ENCODE data around the gene MAGI1. TPM values are rescaled to one million over a fixed set of nuclear protein-coding genes. Genes with fewer than 3 reads are reported as not detected.

MAGI1 gene
- total RNA-seq, 5 donors from 2014 or later (not counting 1 experiment from before 2014, with no cell fraction given) = 0.23 to 0.63 (median 0.29) TPM

- H3K27ac ChIP-seq (ENCODE audit: low read length) = no peak overlapping the region
- ChIA-PET POLR2A (no interaction called here), CTCF (no interaction called here)
- Mint-ChIP-seq H3K27ac (no peak overlapping the region), H3K36me3 (no peaks in the 10 kb centered on the region), H3K9me3 (peaks cover 0 to 5% (median 3%) of the 10 kb centered on the region in 3 donors), H3K4me3 (no peak overlapping the region), H3K27me3 (no peaks in the 10 kb centered on the region), H3K4me1 (no peaks in the 10 kb centered on the region)
- no peak for ATAC-seq (replicated peaks in 1 of 4)
- H3K27me3 ChIP-seq (replicated peaks in 1 of 2; ENCODE audit: control insufficient read depth in 2 of 2, extremely low read depth in 1 of 2, insufficient read depth in 2 of 2, low read length in 1 of 2) = no peaks in the 10 kb centered on the region
- 0% methylated on average over 2 of the region's 11 CpGs for WGBS (ENCODE audit: insufficient coverage)
- no peak overlapping the region for H3K4me3 ChIP-seq (ENCODE audit: control insufficient read depth in 1 of 2, extremely low read depth in 1 of 2, low read length in 1 of 2)
- no peaks in the 10 kb centered on the region for H3K36me3 ChIP-seq (ENCODE audit: control insufficient read depth in 2 of 2, extremely low read depth in 1 of 2, insufficient read depth in 1 of 2, low read length in 1 of 2)
- H3K4me1 ChIP-seq (ENCODE audit: control insufficient read depth in 1 of 2, extremely low read depth in 1 of 2, insufficient read depth in 2 of 2, low read length in 2 of 2) = no peaks in the 10 kb centered on the region
- DNase-seq = peak in 1 of 35 experiments; percentile 1
- no peaks in the 10 kb centered on the region for H3K9me3 ChIP-seq
These were observed 365.6 kb downstream of the MAGI1 start for GRCh38 chr3:65672871-65673815.

GRCh38 chr3:65672061-65672460 lies 366.7 kb downstream of the MAGI1 start:
- Mint-ChIP-seq H3K4me3 (no peak overlapping the region), H3K9me3 (peaks cover 0 to 5% (median 5%) of the 10 kb centered on the region in 3 donors), H3K36me3 (no peaks in the 10 kb centered on the region), H3K27ac (no peak overlapping the region), H3K27me3 (no peaks in the 10 kb centered on the region), H3K4me1 (no peaks in the 10 kb centered on the region)
- no peaks in the 10 kb centered on the region for H3K36me3 ChIP-seq (ENCODE audit: control insufficient read depth in 2 of 2, extremely low read depth in 1 of 2, insufficient read depth in 1 of 2, low read length in 1 of 2)
- DNase-seq = no peak
- H3K9me3 ChIP-seq = no peaks in the 10 kb centered on the region
- H3K27ac ChIP-seq (ENCODE audit: low read length) = no peak overlapping the region
- H3K4me1 ChIP-seq (ENCODE audit: control insufficient read depth in 1 of 2, extremely low read depth in 1 of 2, insufficient read depth in 2 of 2, low read length in 2 of 2) = no peaks in the 10 kb centered on the region
- no peak for ATAC-seq (replicated peaks in 1 of 4)
- H3K27me3 ChIP-seq (replicated peaks in 1 of 2; ENCODE audit: control insufficient read depth in 2 of 2, extremely low read depth in 1 of 2, insufficient read depth in 2 of 2, low read length in 1 of 2) = no peaks in the 10 kb centered on the region
- no CpG with 5 or more reads among the region's 1 CpG for WGBS (ENCODE audit: insufficient coverage)
- ChIA-PET CTCF (no interaction called here), POLR2A (no interaction called here)
- no peak overlapping the region for H3K4me3 ChIP-seq (ENCODE audit: control insufficient read depth in 1 of 2, extremely low read depth in 1 of 2, low read length in 1 of 2)

- Mint-ChIP-seq H3K27me3 (no peaks in the 10 kb centered on the region), H3K4me3 (no peak overlapping the region), H3K9me3 (peaks cover 0 to 6% (median 0%) of the 10 kb centered on the region in 3 donors), H3K36me3 (no peaks in the 10 kb centered on the region), H3K27ac (no peak overlapping the region), H3K4me1 (no peaks in the 10 kb centered on the region)
- Histone ChIP-seq H3K36me3 (ENCODE audit: control insufficient read depth in 2 of 2, extremely low read depth in 1 of 2, insufficient read depth in 1 of 2, low read length in 1 of 2) (no peaks in the 10 kb centered on the region), H3K4me3 (ENCODE audit: control insufficient read depth in 1 of 2, extremely low read depth in 1 of 2, low read length in 1 of 2) (no peak overlapping the region), H3K27ac (ENCODE audit: low read length) (no peak overlapping the region), H3K27me3 (replicated peaks in 1 of 2; ENCODE audit: control insufficient read depth in 2 of 2, extremely low read depth in 1 of 2, insufficient read depth in 2 of 2, low read length in 1 of 2) (no peaks in the 10 kb centered on the region), H3K4me1 (ENCODE audit: control insufficient read depth in 1 of 2, extremely low read depth in 1 of 2, insufficient read depth in 2 of 2, low read length in 2 of 2) (no peaks in the 10 kb centered on the region), H3K9me3 (no peaks in the 10 kb centered on the region)
- POLR2A ChIA-PET = no interaction called here
- DNase-seq (no peak), ATAC-seq (replicated peaks in 1 of 4) (no peak)
- CTCF ChIA-PET = interaction anchor here in 1 of 2 donors (0.8 kb wide), 1 partner anchor 11 kb away, joined by 3 read pairs; no protein-coding TSS in a partner anchor
- WGBS (ENCODE audit: insufficient coverage) = 100% methylated on average over 1 of the region's 3 CpGs
These were observed 367.7 kb downstream of the MAGI1 start for GRCh38 chr3:65671004-65671403.

GRCh38 chr3:65669163-65669875 lies 369.4 kb downstream of the MAGI1 start:
- H3K4me3 ChIP-seq (ENCODE audit: control insufficient read depth in 1 of 2, extremely low read depth in 1 of 2, low read length in 1 of 2) = no peak overlapping the region
- Mint-ChIP-seq H3K4me1 (no peaks in the 10 kb centered on the region), H3K9me3 (peaks cover 0 to 6% (median 0%) of the 10 kb centered on the region in 3 donors), H3K4me3 (no peak overlapping the region), H3K36me3 (no peaks in the 10 kb centered on the region), H3K27ac (no peak overlapping the region), H3K27me3 (no peaks in the 10 kb centered on the region)
- ATAC-seq (replicated peaks in 1 of 4) (no peak), DNase-seq (no peak)
- no peaks in the 10 kb centered on the region for H3K4me1 ChIP-seq (ENCODE audit: control insufficient read depth in 1 of 2, extremely low read depth in 1 of 2, insufficient read depth in 2 of 2, low read length in 2 of 2)
- no peaks in the 10 kb centered on the region for H3K36me3 ChIP-seq (ENCODE audit: control insufficient read depth in 2 of 2, extremely low read depth in 1 of 2, insufficient read depth in 1 of 2, low read length in 1 of 2)
- WGBS (ENCODE audit: insufficient coverage) = 63% methylated on average over 2 of the region's 5 CpGs
- POLR2A ChIA-PET = no interaction called here
- H3K27ac ChIP-seq (ENCODE audit: low read length) = no peak overlapping the region
- no peaks in the 10 kb centered on the region for H3K9me3 ChIP-seq
- CTCF ChIA-PET = no interaction called here
- H3K27me3 ChIP-seq (replicated peaks in 1 of 2; ENCODE audit: control insufficient read depth in 2 of 2, extremely low read depth in 1 of 2, insufficient read depth in 2 of 2, low read length in 1 of 2) = no peaks in the 10 kb centered on the region

- H3K36me3 Mint-ChIP-seq = no peaks in the 10 kb centered on the region
- no peaks in the 10 kb centered on the region for H3K27me3 Mint-ChIP-seq
- no peaks in the 10 kb centered on the region for H3K9me3 ChIP-seq
- no peak overlapping the region for H3K4me3 ChIP-seq (ENCODE audit: control insufficient read depth in 1 of 2, extremely low read depth in 1 of 2, low read length in 1 of 2)
- DNase-seq (no peak), ATAC-seq (replicated peaks in 1 of 4) (no peak)
- H3K27ac Mint-ChIP-seq = no peak overlapping the region
- H3K27me3 ChIP-seq (replicated peaks in 1 of 2; ENCODE audit: control insufficient read depth in 2 of 2, extremely low read depth in 1 of 2, insufficient read depth in 2 of 2, low read length in 1 of 2) = no peaks in the 10 kb centered on the region
- H3K4me1 Mint-ChIP-seq = no peaks in the 10 kb centered on the region
- ChIA-PET CTCF (no interaction called here), POLR2A (no interaction called here)
- no CpG with 5 or more reads among the region's 4 CpGs for WGBS (ENCODE audit: insufficient coverage)
- no peaks in the 10 kb centered on the region for H3K36me3 ChIP-seq (ENCODE audit: control insufficient read depth in 2 of 2, extremely low read depth in 1 of 2, insufficient read depth in 1 of 2, low read length in 1 of 2)
- H3K4me1 ChIP-seq (ENCODE audit: control insufficient read depth in 1 of 2, extremely low read depth in 1 of 2, insufficient read depth in 2 of 2, low read length in 2 of 2) = no peaks in the 10 kb centered on the region
- H3K27ac ChIP-seq (ENCODE audit: low read length) = no peak overlapping the region
- H3K9me3 Mint-ChIP-seq = peaks cover 0 to 6% (median 0%) of the 10 kb centered on the region in 3 donors
- H3K4me3 Mint-ChIP-seq = no peak overlapping the region
These were observed 370.8 kb downstream of the MAGI1 start for GRCh38 chr3:65667963-65668362.

- Histone ChIP-seq H3K4me1 (ENCODE audit: control insufficient read depth in 1 of 2, extremely low read depth in 1 of 2, insufficient read depth in 2 of 2, low read length in 2 of 2) (no peaks in the 10 kb centered on the region), H3K4me3 (ENCODE audit: control insufficient read depth in 1 of 2, extremely low read depth in 1 of 2, low read length in 1 of 2) (no peak overlapping the region), H3K27me3 (replicated peaks in 1 of 2; ENCODE audit: control insufficient read depth in 2 of 2, extremely low read depth in 1 of 2, insufficient read depth in 2 of 2, low read length in 1 of 2) (no peaks in the 10 kb centered on the region), H3K9me3 (no peaks in the 10 kb centered on the region), H3K36me3 (ENCODE audit: control insufficient read depth in 2 of 2, extremely low read depth in 1 of 2, insufficient read depth in 1 of 2, low read length in 1 of 2) (no peaks in the 10 kb centered on the region), H3K27ac (ENCODE audit: low read length) (no peak overlapping the region)
- DNase-seq (no peak), ATAC-seq (replicated peaks in 1 of 4) (no peak)
- Mint-ChIP-seq H3K36me3 (no peaks in the 10 kb centered on the region), H3K4me3 (no peak overlapping the region), H3K4me1 (no peaks in the 10 kb centered on the region), H3K9me3 (peaks cover 0 to 6% (median 0%) of the 10 kb centered on the region in 3 donors), H3K27me3 (no peaks in the 10 kb centered on the region), H3K27ac (no peak overlapping the region)
- POLR2A ChIA-PET = no interaction called here
- CTCF ChIA-PET = no interaction called here
- no CpG with 5 or more reads among the region's 6 CpGs for WGBS (ENCODE audit: insufficient coverage)
These were observed 372.1 kb downstream of the MAGI1 start for GRCh38 chr3:65666448-65667091.
